WERI-Rb-1 (cell line): ENCODE results near the gene GPR78.

Experiments used
- DNase-seq: peaks from one replicate; pipeline ENCODE4 v3.0.0-alpha.2; 2020
- H3K27ac ChIP-seq: fragments of 250-450 bp; sonication (Bioruptor Pico); 2 replicates; pipeline ENCODE4 v1.5.1; 2020; ENCODE audit warnings: mild to moderate bottlenecking, moderate library complexity
- H3K27me3 ChIP-seq: fragments of 250-450 bp; sonication (Bioruptor Pico); 2 replicates; pipeline ENCODE4 v1.5.1; 2021; ENCODE audit warnings: mild to moderate bottlenecking, low read depth, moderate library complexity; ENCODE audit not compliant: insufficient read depth, severe bottlenecking
- H3K36me3 ChIP-seq: fragments of 250-450 bp; sonication (Bioruptor Pico); 2 replicates; pipeline ENCODE4 v1.5.1; 2020; ENCODE audit warnings: mild to moderate bottlenecking, moderate library complexity
- H3K4me3 ChIP-seq: 2 replicates; pipeline ENCODE4 v1.5.1; 2011; ENCODE audit warnings: low read depth, mild to moderate bottlenecking, control low read depth, low read length
- H3K9me3 ChIP-seq: fragments of 250-450 bp; sonication (Bioruptor Pico); 2 replicates; pipeline ENCODE4 v1.5.1; 2021; ENCODE audit warnings: mild to moderate bottlenecking, moderate library complexity; ENCODE audit not compliant: severe bottlenecking
- CTCF ChIP-seq: IDR thresholded peaks from 2 replicates; pipeline ENCODE4 v1.5.1; 2011; ENCODE audit warnings: low read depth, mild to moderate bottlenecking, control low read depth, inconsistent platforms, low read length

GPR78 gene

GRCh38 chr4:8560265-8561047 lies 19.7 kb upstream of the GPR78 start:
- H3K27ac ChIP-seq: no peak overlapping the region
- DNase-seq: no peak
- H3K27me3 ChIP-seq: no peaks in the 10 kb centered on the region
- H3K9me3 ChIP-seq: no peaks in the 10 kb centered on the region
- no peak overlapping the region for H3K4me3 ChIP-seq
- no peak for TF ChIP-seq CTCF
- no peaks in the 10 kb centered on the region for H3K36me3 ChIP-seq

DNA sequence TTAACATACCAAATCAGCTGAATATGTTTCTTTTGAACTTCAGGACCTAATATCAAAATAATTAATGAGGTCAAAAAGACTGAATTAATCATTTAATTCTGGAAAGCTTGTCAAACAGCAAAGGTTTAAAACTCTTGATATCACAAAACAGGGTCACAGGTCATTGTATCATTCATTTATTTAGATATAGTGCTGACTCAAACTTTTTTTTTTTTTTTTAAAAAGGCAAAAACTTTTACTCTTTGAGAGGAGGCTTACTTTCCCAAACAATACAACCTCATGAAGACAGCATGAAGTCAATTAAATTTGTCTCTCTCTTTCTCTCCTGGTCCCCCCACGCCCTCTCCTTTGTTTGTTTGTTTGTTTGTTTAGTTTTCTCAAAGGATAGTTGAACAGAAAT lies 15.6 kb upstream of the GPR78 start:
- Histone ChIP-seq H3K9me3 (no peaks in the 10 kb centered on the region), H3K27me3 (no peaks in the 10 kb centered on the region), H3K36me3 (no peaks in the 10 kb centered on the region), H3K4me3 (no peak overlapping the region), H3K27ac (no peak overlapping the region)
- TF ChIP-seq CTCF: no peak
- DNase-seq: no peak

GRCh38 chr4:8568068-8568668 lies 12.0 kb upstream of the GPR78 start:
- no peak for TF ChIP-seq CTCF
- Histone ChIP-seq H3K27me3 (no peaks in the 10 kb centered on the region), H3K36me3 (no peaks in the 10 kb centered on the region), H3K4me3 (no peak overlapping the region), H3K27ac (no peak overlapping the region), H3K9me3 (no peaks in the 10 kb centered on the region)
- DNase-seq: no peak

GRCh38 chr4:8570201-8570600 lies 10.0 kb upstream of the GPR78 start:
- H3K27me3 ChIP-seq: no peaks in the 10 kb centered on the region
- no peak overlapping the region for H3K27ac ChIP-seq
- H3K4me3 ChIP-seq: no peak overlapping the region
- H3K36me3 ChIP-seq: no peaks in the 10 kb centered on the region
- no peaks in the 10 kb centered on the region for H3K9me3 ChIP-seq
- no peak for TF ChIP-seq CTCF
- DNase-seq: no peak

GRCh38 chr4:8571702-8572685 lies 8.2 kb upstream of the GPR78 start:
- H3K4me3 ChIP-seq: no peak overlapping the region
- H3K27ac ChIP-seq: no peak overlapping the region
- DNase-seq: no peak
- H3K27me3 ChIP-seq: no peaks in the 10 kb centered on the region
- no peaks in the 10 kb centered on the region for H3K36me3 ChIP-seq
- no peaks in the 10 kb centered on the region for H3K9me3 ChIP-seq
- TF ChIP-seq CTCF: no peak
